Stimulated activated naive B cell treated with anti-CD40 and anti-IgM and Interleukin-4, amounts not matched to agents 10 μg/mL and 1 μg/mL and 100 μg/mL, for 72 hours (primary cell): ENCODE data around the gene IRGQ.
"Not testable (repeated sequence)": the region's sequence is repeated elsewhere in the genome, so short reads cannot be mapped to it uniquely, and the experiment has no call there.

ENCODE experiments used
- ATAC-seq, 2 donors: fragments of 150-1000 bp; cut with Tn5 transposase; replicated peaks; 2 replicates each; pipeline ENCODE4 v1.10.0; 2021; ENCODE audit warnings: moderate library complexity in 1 of 2
- DNase-seq: peaks from one replicate; pipeline ENCODE4 v3.0.0; 2021
- H3K27ac Mint-ChIP-seq: one replicate; pipeline ENCODE4 v1.8.0; 2022; ENCODE audit warnings: mild to moderate bottlenecking, mixed read lengths
- H3K27me3 Mint-ChIP-seq, 2 donors: one replicate each; pipeline ENCODE4 v1.8.0; 2022; ENCODE audit warnings: mixed read lengths in 2 of 2
- H3K36me3 Mint-ChIP-seq, 2 donors: one replicate each; pipeline ENCODE4 v1.8.0; 2022; ENCODE audit warnings: mixed read lengths in 2 of 2, mild to moderate bottlenecking in 1 of 2
- H3K4me1 Mint-ChIP-seq, 2 donors: one replicate each; pipeline ENCODE4 v1.8.0; 2022; ENCODE audit warnings: mixed read lengths in 2 of 2, mild to moderate bottlenecking in 1 of 2
- H3K4me3 Mint-ChIP-seq, 2 donors: one replicate each; pipeline ENCODE4 v1.8.0; 2022; ENCODE audit warnings: mild to moderate bottlenecking in 2 of 2, mixed read lengths in 2 of 2, moderate library complexity in 1 of 2
- H3K9me3 Mint-ChIP-seq, 2 donors: one replicate each; pipeline ENCODE4 v1.8.0; 2022; ENCODE audit warnings: mixed read lengths in 2 of 2, mild to moderate bottlenecking in 1 of 2

Gene IRGQ

GRCh38 chr19:43618921-43619261 lies 23.0 kb upstream of the IRGQ start:
- DNase-seq, result no peak
- Mint-ChIP-seq H3K36me3 (peaks cover 5 to 6% of the 10 kb centered on the region in 2 donors), H3K27ac (peak overlapping the region; percentile 99), H3K27me3 (no peaks in the 10 kb centered on the region), H3K4me1 (peaks cover 12 to 26% of the 10 kb centered on the region in 2 donors), H3K9me3 (no peaks in the 10 kb centered on the region), H3K4me3 (peak overlapping the region; percentile 94 to 97)
- ATAC-seq, result peak; percentile 64 to 66

- Mint-ChIP-seq H3K4me3 (no peak overlapping the region), H3K27ac (no peak overlapping the region), H3K4me1 (peaks cover 17 to 22% of the 10 kb centered on the region in 2 donors), H3K9me3 (no peaks in the 10 kb centered on the region), H3K27me3 (no peaks in the 10 kb centered on the region), H3K36me3 (peaks cover 17 to 23% of the 10 kb centered on the region in 2 donors)
- no peak for ATAC-seq
- DNase-seq, result no peak
These were observed 21.0 kb upstream of the IRGQ start for GRCh38 chr19:43616954-43617353.

GRCh38 chr19:43616306-43616705 lies 20.4 kb upstream of the IRGQ start:
- Mint-ChIP-seq H3K36me3 (peaks cover 22 to 28% of the 10 kb centered on the region in 2 donors), H3K4me3 (no peak overlapping the region), H3K9me3 (no peaks in the 10 kb centered on the region), H3K27ac (no peak overlapping the region), H3K4me1 (peaks cover 22% of the 10 kb centered on the region in 2 donors), H3K27me3 (no peaks in the 10 kb centered on the region)
- no peak for DNase-seq
- no peak for ATAC-seq

GRCh38 chr19:43612374-43612773 lies 16.4 kb upstream of the IRGQ start:
- H3K27me3 Mint-ChIP-seq, result no peaks in the 10 kb centered on the region
- DNase-seq (no peak), ATAC-seq (no peak)
- H3K9me3 Mint-ChIP-seq, result no peaks in the 10 kb centered on the region
- peaks cover 15 to 21% of the 10 kb centered on the region in 2 donors for H3K4me1 Mint-ChIP-seq
- peaks cover 26 to 42% of the 10 kb centered on the region in 2 donors for H3K36me3 Mint-ChIP-seq
- no peak overlapping the region for H3K27ac Mint-ChIP-seq
- no peak overlapping the region for H3K4me3 Mint-ChIP-seq

GRCh38 chr19:43611788-43612187 lies 15.9 kb upstream of the IRGQ start, which contains the start of gene SRRM5:
Gene SRRM5 (plus strand): TSS chr19:43612088. CDS start chr19:43612122, 34 bp downstream.
- no peaks in the 10 kb centered on the region for H3K27me3 Mint-ChIP-seq
- no peak within 1 kb of the TSS for H3K4me3 Mint-ChIP-seq
- H3K36me3 Mint-ChIP-seq, result peaks cover 30 to 47% of the 10 kb centered on the region in 2 donors
- peak within 1 kb of the TSS; percentile 70 for H3K27ac Mint-ChIP-seq
- H3K9me3 Mint-ChIP-seq, result no peaks in the 10 kb centered on the region
- peaks cover 21 to 25% of the 10 kb centered on the region in 2 donors for H3K4me1 Mint-ChIP-seq
- ATAC-seq (no peak), DNase-seq (no peak)

GRCh38 chr19:43610493-43610892 lies 14.6 kb upstream of the IRGQ start:
- H3K27me3 Mint-ChIP-seq, result no peaks in the 10 kb centered on the region
- peaks cover 30 to 55% of the 10 kb centered on the region in 2 donors for H3K36me3 Mint-ChIP-seq
- H3K4me3 Mint-ChIP-seq, result no peak overlapping the region
- no peak for ATAC-seq
- no peak overlapping the region for H3K27ac Mint-ChIP-seq
- no peaks in the 10 kb centered on the region for H3K9me3 Mint-ChIP-seq
- DNase-seq, result no peak
- peaks cover 22 to 28% of the 10 kb centered on the region in 2 donors for H3K4me1 Mint-ChIP-seq

GRCh38 chr19:43609872-43610271 lies 13.9 kb upstream of the IRGQ start:
- Mint-ChIP-seq H3K4me3 (no peak overlapping the region), H3K27me3 (no peaks in the 10 kb centered on the region), H3K4me1 (peaks cover 26 to 27% of the 10 kb centered on the region in 2 donors), H3K27ac (no peak overlapping the region), H3K36me3 (peaks cover 30 to 56% of the 10 kb centered on the region in 2 donors), H3K9me3 (no peaks in the 10 kb centered on the region)
- DNase-seq (no peak), ATAC-seq (no peak)

GRCh38 chr19:43607238-43608205 lies 11.6 kb upstream of the IRGQ start:
- Mint-ChIP-seq H3K36me3 (peaks cover 21 to 42% of the 10 kb centered on the region in 2 donors), H3K4me1 (peaks cover 24 to 33% of the 10 kb centered on the region in 2 donors), H3K27ac (peak overlapping the region; percentile 51), H3K9me3 (no peaks in the 10 kb centered on the region), H3K27me3 (no peaks in the 10 kb centered on the region), H3K4me3 (peak overlapping the region; percentile 5 to 41)
- ATAC-seq, result no peak
- no peak for DNase-seq

GRCh38 chr19:43606569-43607229 lies 10.8 kb upstream of the IRGQ start:
- Mint-ChIP-seq H3K4me3 (no peak overlapping the region), H3K4me1 (peaks cover 20 to 33% of the 10 kb centered on the region in 2 donors), H3K27ac (peak overlapping the region; percentile 4), H3K9me3 (no peaks in the 10 kb centered on the region), H3K27me3 (no peaks in the 10 kb centered on the region), H3K36me3 (peaks cover 15 to 35% of the 10 kb centered on the region in 2 donors)
- no peak for DNase-seq
- no peak for ATAC-seq

- Mint-ChIP-seq H3K27me3 (no peaks in the 10 kb centered on the region), H3K27ac (peak overlapping the region; percentile 37), H3K9me3 (no peaks in the 10 kb centered on the region), H3K4me3 (no peak overlapping the region), H3K36me3 (peaks cover 12 to 36% of the 10 kb centered on the region in 2 donors), H3K4me1 (peaks cover 18 to 32% of the 10 kb centered on the region in 2 donors)
- no peak for ATAC-seq
- no peak for DNase-seq
These were observed 10.1 kb upstream of the IRGQ start for GRCh38 chr19:43605875-43606568.

GRCh38 chr19:43600326-43600725 lies 4.4 kb upstream of the IRGQ start:
- Mint-ChIP-seq H3K4me1 (peaks cover 24 to 55% of the 10 kb centered on the region in 2 donors), H3K36me3 (peaks cover 11 to 35% of the 10 kb centered on the region in 2 donors)
- H3K27ac Mint-ChIP-seq, H3K4me3 Mint-ChIP-seq, ATAC-seq, DNase-seq, H3K9me3 Mint-ChIP-seq, H3K27me3 Mint-ChIP-seq: not testable (repeated sequence)

GRCh38 chr19:43599635-43600295 lies 3.8 kb upstream of the IRGQ start:
- no peak overlapping the region for H3K4me3 Mint-ChIP-seq
- no peaks in the 10 kb centered on the region for H3K27me3 Mint-ChIP-seq
- H3K36me3 Mint-ChIP-seq, result peaks cover 11 to 35% of the 10 kb centered on the region in 2 donors
- no peaks in the 10 kb centered on the region for H3K9me3 Mint-ChIP-seq
- H3K4me1 Mint-ChIP-seq, result peaks cover 24 to 52% of the 10 kb centered on the region in 2 donors
- DNase-seq, result no peak
- no peak for ATAC-seq
- H3K27ac Mint-ChIP-seq, result no peak overlapping the region

- H3K36me3 Mint-ChIP-seq, result peaks cover 15 to 34% of the 10 kb centered on the region in 2 donors
- no peak for ATAC-seq
- H3K27me3 Mint-ChIP-seq, result no peaks in the 10 kb centered on the region
- peaks cover 24 to 46% of the 10 kb centered on the region in 2 donors for H3K4me1 Mint-ChIP-seq
- no peak for DNase-seq
- peak overlapping the region; percentile 5 for H3K27ac Mint-ChIP-seq
- no peaks in the 10 kb centered on the region for H3K9me3 Mint-ChIP-seq
- H3K4me3 Mint-ChIP-seq, result no peak overlapping the region
These were observed 2.7 kb upstream of the IRGQ start for GRCh38 chr19:43598445-43599240.
